Neural crest cell (in vitro differentiated cells): ENCODE measurements around the gene NUP98. TPM values are rescaled to one million over a fixed set of nuclear protein-coding genes. Genes with fewer than 3 reads are reported as not detected.
"Not testable (repeated sequence)": the region's sequence is repeated elsewhere in the genome, so short reads cannot be mapped to it uniquely, and the experiment has no call there.

ENCODE experiments used
- DNase-seq: peaks from one replicate; pipeline ENCODE4 v3.0.0; 2021; ENCODE audit warnings: low read depth, mixed read lengths, low spot score
- H3K27ac Mint-ChIP-seq: one replicate; pipeline ENCODE4 v1.8.0; 2021; ENCODE audit warnings: mild to moderate bottlenecking, mixed read lengths; ENCODE audit not compliant: unreplicated experiment
- H3K27me3 Mint-ChIP-seq: 2 replicates; pipeline ENCODE4 v1.8.0; 2021; ENCODE audit warnings: low read depth, mild to moderate bottlenecking, mixed read lengths
- H3K36me3 Mint-ChIP-seq: 2 replicates; pipeline ENCODE4 v1.8.0; 2021; ENCODE audit warnings: low read depth, mild to moderate bottlenecking, mixed read lengths
- H3K4me1 Mint-ChIP-seq: 2 replicates; pipeline ENCODE4 v1.8.0; 2021; ENCODE audit warnings: mixed read lengths
- H3K4me3 Mint-ChIP-seq: one replicate; pipeline ENCODE4 v1.8.0; 2021; ENCODE audit warnings: mild to moderate bottlenecking, mixed read lengths
- H3K9me3 Mint-ChIP-seq: 2 replicates; pipeline ENCODE4 v1.8.0; 2021; ENCODE audit warnings: mixed read lengths
- CTCF ChIP-seq: fragments of 200-600 bp; sonication (generic); conservative IDR thresholded peaks from 2 replicates; pipeline ENCODE4 v1.5.0; 2021; ENCODE audit warnings: antibody characterized with exemption, mild to moderate bottlenecking
- total RNA-seq: library from RNA; stranded (reverse); gene quantifications from 2 replicates; pipeline ENCODE4 v1.2.1, GENCODE V29; 2021

Gene NUP98
- total RNA-seq, 1 donor from 2014 or later = 96.8 TPM

GRCh38 chr11:3781423-3781822 lies 15.9 kb downstream of the NUP98 start:
- DNase-seq = no peak
- Mint-ChIP-seq H3K9me3 (no peaks in the 10 kb centered on the region), H3K27me3 (no peaks in the 10 kb centered on the region), H3K27ac (no peak overlapping the region), H3K36me3 (peaks cover 10% of the 10 kb centered on the region), H3K4me1 (no peaks in the 10 kb centered on the region), H3K4me3 (no peak overlapping the region)
- no peak for TF ChIP-seq CTCF

GRCh38 chr11:3775736-3776406 lies 21.5 kb downstream of the NUP98 start:
- H3K4me3 Mint-ChIP-seq = no peak overlapping the region

GRCh38 chr11:3773180-3773579 lies 24.2 kb downstream of the NUP98 start:
- no peak for TF ChIP-seq CTCF
- Mint-ChIP-seq H3K4me3 (no peak overlapping the region), H3K27ac (no peak overlapping the region), H3K9me3 (no peaks in the 10 kb centered on the region), H3K4me1 (no peaks in the 10 kb centered on the region), H3K36me3 (peaks cover 18% of the 10 kb centered on the region), H3K27me3 (no peaks in the 10 kb centered on the region)
- no peak for DNase-seq

More at GRCh38 chr11:3775736-3776406, 21.5 kb downstream of the NUP98 start:
- Mint-ChIP-seq H3K27ac (no peak overlapping the region), H3K36me3 (peaks cover 17% of the 10 kb centered on the region), H3K4me1 (no peaks in the 10 kb centered on the region), H3K9me3 (no peaks in the 10 kb centered on the region), H3K27me3 (no peaks in the 10 kb centered on the region)
- no peak for TF ChIP-seq CTCF
- no peak for DNase-seq

GRCh38 chr11:3767536-3767935 lies 29.8 kb downstream of the NUP98 start:
- no peaks in the 10 kb centered on the region for H3K4me1 Mint-ChIP-seq
- no peaks in the 10 kb centered on the region for H3K27me3 Mint-ChIP-seq
- no peaks in the 10 kb centered on the region for H3K9me3 Mint-ChIP-seq
- no peak overlapping the region for H3K4me3 Mint-ChIP-seq
- no peak for TF ChIP-seq CTCF
- peaks cover 14% of the 10 kb centered on the region for H3K36me3 Mint-ChIP-seq
- H3K27ac Mint-ChIP-seq = no peak overlapping the region
- DNase-seq = no peak

GRCh38 chr11:3766836-3767235 lies 30.5 kb downstream of the NUP98 start:
- not testable (repeated sequence) for H3K27ac Mint-ChIP-seq, DNase-seq, H3K27me3 Mint-ChIP-seq, H3K9me3 Mint-ChIP-seq, H3K4me3 Mint-ChIP-seq, H3K4me1 Mint-ChIP-seq
- H3K36me3 Mint-ChIP-seq = peaks cover 14% of the 10 kb centered on the region

- TF ChIP-seq CTCF = no peak
- peaks cover 12% of the 10 kb centered on the region for H3K36me3 Mint-ChIP-seq
- no peak overlapping the region for H3K4me3 Mint-ChIP-seq
- no peak overlapping the region for H3K27ac Mint-ChIP-seq
- H3K4me1 Mint-ChIP-seq = no peaks in the 10 kb centered on the region
- no peaks in the 10 kb centered on the region for H3K9me3 Mint-ChIP-seq
- no peaks in the 10 kb centered on the region for H3K27me3 Mint-ChIP-seq
- no peak for DNase-seq
Observed at GRCh38 chr11:3764266-3764665, 33.1 kb downstream of the NUP98 start.
